ENCODE data around the gene ACCS.

- TF ChIP-seq CTCF (IDR thresholded peaks at IDR 0.05; ENCODE audit: poor library complexity, severe bottlenecking) (no peak), EZH2 (IDR thresholded peaks at IDR 0.05; ENCODE audit: borderline replicate concordance, insufficient read depth, low read length, poor library complexity, severe bottlenecking) (no peak), POLR2AphosphoS5 (IDR thresholded peaks at IDR 0.05) (no peak), EP300 (conservative IDR thresholded peaks at IDR 0.05; ENCODE audit: poor library complexity, severe bottlenecking) (no peak), SMC3 (conservative IDR thresholded peaks at IDR 0.05; ENCODE audit: poor library complexity) (no peak), REST (IDR thresholded peaks at IDR 0.05; ENCODE audit: borderline replicate concordance) (no peak), TAF1 (IDR thresholded peaks at IDR 0.05; ENCODE audit: low read depth) (no peak)
Observed at GRCh38 chr11:44018829-44019228, 47.2 kb upstream of the ACCS start.

All from neural cell (in vitro differentiated cells).